B cell (primary cell): ENCODE measurements around the gene NFAM1. TPM values are rescaled to one million over a fixed set of nuclear protein-coding genes. Genes with fewer than 3 reads are reported as not detected.

Source experiments
- ATAC-seq: fragments of 200-7000 bp; cut with Tn5 transposase; one replicate; pipeline ENCODE4 v1.10.0; 2021; ENCODE audit warnings: low read depth, mild to moderate bottlenecking, moderate number of reproducible peaks, moderate library complexity
- CTCF ChIA-PET: fragments of 350-600 bp; sonication (Branson Sonifier 250); formaldehyde crosslinking; loops from one replicate; lab custom pipeline; 2021; ENCODE audit warnings: antibody characterized with exemption, inconsistent platforms; lab: Charles Lee
- POLR2A ChIA-PET: fragments of 350-600 bp; sonication (Branson Sonifier 250); formaldehyde crosslinking; loops from one replicate; lab custom pipeline; 2021; ENCODE audit warnings: antibody characterized with exemption; lab: Charles Lee
- DNase-seq: peaks from one replicate; pipeline ENCODE4 v3.0.0; 2013
- H2AFZ ChIP-seq: 2 replicates; pipeline ENCODE4 v1.6.1; 2012; ENCODE audit warnings: mild to moderate bottlenecking, low read depth, low read length; ENCODE audit not compliant: insufficient read depth, poor library complexity, severe bottlenecking
- H3K27ac ChIP-seq, 2 donors: 1 replicate in 1 of 2; 2 replicates in 1 of 2; pipeline ENCODE4 v1.5.1; 2012 to 2013; ENCODE audit warnings: low read length in 2 of 2, mild to moderate bottlenecking in 2 of 2, moderate library complexity in 1 of 2
- H3K27me3 ChIP-seq, 4 experiments: fragments of 200-600 bp in 1 of 4; sonication (generic) in 1 of 4; replicated peaks in 1 of 4; 1 replicate in 2 of 4; 2 replicates in 2 of 4; pipeline versions ENCODE4 v1.6.1 to v1.7.0; 2013 to 2016; ENCODE audit warnings: low read length in 3 of 4, mild to moderate bottlenecking in 2 of 4, mixed read lengths in 1 of 4, moderate library complexity in 1 of 4; ENCODE audit not compliant: insufficient read depth in 4 of 4, control insufficient read depth in 3 of 4; ENCODE audit errors: control extremely low read depth in 1 of 4
- H3K36me3 ChIP-seq, 2 experiments: replicated peaks in 1 of 2; 1 replicate in 1 of 2; 2 replicates in 1 of 2; pipeline versions ENCODE4 v1.6.1 to v1.7.1; 2013; ENCODE audit warnings: low read length in 1 of 2; ENCODE audit not compliant: insufficient read depth in 2 of 2, control insufficient read depth in 1 of 2; ENCODE audit errors: control extremely low read depth in 1 of 2, extremely low read depth in 1 of 2
- H3K4me1 ChIP-seq, 2 donors: fragments of 200-600 bp in 1 of 2; sonication (generic) in 1 of 2; 1 replicate in 1 of 2; 2 replicates in 1 of 2; pipeline versions ENCODE4 v1.5.1 to v1.6.1; 2013 to 2017; ENCODE audit warnings: low read length in 2 of 2; ENCODE audit not compliant: control insufficient read depth in 2 of 2, insufficient read depth in 2 of 2
- H3K4me2 ChIP-seq: replicated peaks from 2 replicates; pipeline ENCODE3; 2012; ENCODE audit warnings: mild to moderate bottlenecking, low read depth, low read length; ENCODE audit not compliant: poor library complexity, severe bottlenecking
- H3K4me3 ChIP-seq, 5 experiments: fragments of 200-600 bp in 1 of 5; sonication (generic) in 1 of 5; 1 replicate in 3 of 5; 2 replicates in 2 of 5; pipeline versions ENCODE4 v1.5.1 to v1.7.0; 2011 to 2016; ENCODE audit warnings: low read length in 4 of 5, mild to moderate bottlenecking in 4 of 5, low read depth in 2 of 5, control low read depth in 1 of 5, moderate library complexity in 1 of 5; ENCODE audit not compliant: insufficient read depth in 1 of 5; ENCODE audit errors: control extremely low read depth in 1 of 5, extremely low read depth in 1 of 5
- H3K79me2 ChIP-seq: fragments of 200-600 bp; sonication (generic); one replicate; pipeline ENCODE4 v1.6.0; 2016; ENCODE audit warnings: low read length; ENCODE audit not compliant: control insufficient read depth, insufficient read depth
- H3K9ac ChIP-seq: fragments of 200-600 bp; sonication (generic); 2 replicates; pipeline ENCODE4 v1.6.1; 2017; ENCODE audit warnings: mild to moderate bottlenecking, low read length, moderate library complexity
- H3K9me3 ChIP-seq, 3 donors: one replicate each; pipeline versions ENCODE4 v1.6.1 to v1.7.1; 2013; ENCODE audit warnings: low read length in 2 of 3; ENCODE audit not compliant: control insufficient read depth in 2 of 3, insufficient read depth in 1 of 3; ENCODE audit errors: control extremely low read depth in 1 of 3
- H4K20me1 ChIP-seq: 2 replicates; pipeline ENCODE4 v1.6.0; 2012; ENCODE audit warnings: mild to moderate bottlenecking, low read length; ENCODE audit not compliant: insufficient read depth, control insufficient read depth, poor library complexity, severe bottlenecking
- H3K27ac Mint-ChIP-seq: one replicate; pipeline ENCODE4 v1.8.0; 2021; ENCODE audit warnings: mixed read lengths
- H3K27me3 Mint-ChIP-seq: one replicate; pipeline ENCODE4 v1.8.0; 2021; ENCODE audit warnings: mixed read lengths
- H3K4me1 Mint-ChIP-seq: one replicate; pipeline ENCODE4 v1.8.0; 2021; ENCODE audit warnings: mixed read lengths
- H3K4me3 Mint-ChIP-seq: one replicate; pipeline ENCODE4 v1.8.0; 2021; ENCODE audit warnings: mixed read lengths
- H3K9me3 Mint-ChIP-seq: one replicate; pipeline ENCODE4 v1.8.0; 2022; ENCODE audit warnings: mixed read lengths; ENCODE audit not compliant: insufficient read depth
- EZH2 ChIP-seq: IDR thresholded peaks from 2 replicates; pipeline ENCODE4 v1.6.1; 2012; ENCODE audit warnings: borderline replicate concordance, low read depth, mild to moderate bottlenecking, moderate library complexity, low read length; ENCODE audit not compliant: insufficient read depth, poor library complexity, severe bottlenecking
- WGBS: methylation state at CpG from one replicate; pipeline ENCODE4 v1.1.5; 2013; ENCODE audit warnings: missing lambda C conversion rate; ENCODE audit not compliant: insufficient coverage; 5-methylcytosine and 5-hydroxymethylcytosine counted together
- intact Hi-C: fragments of 100-400 bp; cut with micrococcal nuclease; formaldehyde crosslinking; loops from one replicate; pipeline ENCODE4 v1.10.0; 2022
- polyA plus RNA-seq: library from polyadenylated mRNA; depleted of rRNA; stranded (reverse); fragments of >200 nt; gene quantifications from 2 replicates; pipeline ENCODE4 v1.2.3, GENCODE V29; 2012
- total RNA-seq, 2 donors: library from RNA; stranded (reverse); fragments of 120-200 nt in 1 of 2; gene quantifications; 1 replicate in 1 of 2; 2 replicates in 1 of 2; pipeline versions ENCODE4 v1.2.3 to v1.2.4, GENCODE V29; 2013 to 2022
- TF ChIP-seq, protein P1 (sequence below): fragments of 200-600 bp; IDR thresholded peaks from one replicate; pipeline ENCODE4 v1.8.0; 2022; ENCODE audit warnings: antibody characterized with exemption, mild to moderate bottlenecking

The NFAM1 gene
- total and polyA plus RNA-seq, 2 donors (not counting 1 experiment from before 2014, with no cell fraction given), result 0.27 to 0.52 TPM

DNA sequence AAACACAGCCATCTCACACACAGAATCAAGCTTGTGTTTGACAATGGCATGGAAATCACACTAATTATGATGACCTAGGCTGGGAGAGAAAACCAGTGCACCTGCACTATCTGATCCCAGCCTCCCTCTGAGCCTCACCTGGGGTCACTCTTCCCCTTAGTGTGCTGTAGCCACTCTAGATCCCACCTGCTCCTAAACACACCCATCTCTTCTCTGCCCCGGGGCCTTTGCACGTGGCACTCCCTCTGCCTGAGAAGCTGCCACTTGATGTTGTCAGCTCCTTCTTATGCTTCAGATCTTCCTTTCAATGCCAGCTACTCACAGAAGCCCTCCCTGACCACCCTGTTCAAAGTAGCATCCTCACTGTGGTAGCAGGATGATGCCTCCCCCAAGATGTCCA, 42.9 kb upstream of the NFAM1 start:
- Histone ChIP-seq H3K4me1 (peaks cover 0 to 8% of the 10 kb centered on the region in 2 donors), H3K4me3 (no peak overlapping the region), H3K9me3 (no peaks in the 10 kb centered on the region), H3K27me3 (no peaks in the 10 kb centered on the region), H4K20me1 (no peaks in the 10 kb centered on the region), H3K27ac (no peak overlapping the region), H3K79me2 (no peaks in the 10 kb centered on the region), H3K9ac (no peak overlapping the region), H3K4me2 (no peak overlapping the region), H3K36me3 (no peaks in the 10 kb centered on the region), H2AFZ (no peak overlapping the region)
- Mint-ChIP-seq H3K4me3 (no peak overlapping the region), H3K9me3 (no peaks in the 10 kb centered on the region), H3K27ac (no peak overlapping the region), H3K27me3 (peaks cover 8% of the 10 kb centered on the region), H3K4me1 (peaks cover 10% of the 10 kb centered on the region)
- ChIA-PET CTCF (interaction anchor here (0.5 to 1.9 kb wide), 5 partner anchors 20 to 509 kb away, joined by 3 to 6 read pairs (median 3); partner anchors contain the start of gene NDUFA6), POLR2A (no interaction called here)
- intact Hi-C loops, result no loop called here
- no peak for ATAC-seq
- WGBS, result 100% methylated on average over 2 of the region's 2 CpGs
- DNase-seq, result no peak
- no peak for TF ChIP-seq EZH2
- TF ChIP-seq, protein P1, sequence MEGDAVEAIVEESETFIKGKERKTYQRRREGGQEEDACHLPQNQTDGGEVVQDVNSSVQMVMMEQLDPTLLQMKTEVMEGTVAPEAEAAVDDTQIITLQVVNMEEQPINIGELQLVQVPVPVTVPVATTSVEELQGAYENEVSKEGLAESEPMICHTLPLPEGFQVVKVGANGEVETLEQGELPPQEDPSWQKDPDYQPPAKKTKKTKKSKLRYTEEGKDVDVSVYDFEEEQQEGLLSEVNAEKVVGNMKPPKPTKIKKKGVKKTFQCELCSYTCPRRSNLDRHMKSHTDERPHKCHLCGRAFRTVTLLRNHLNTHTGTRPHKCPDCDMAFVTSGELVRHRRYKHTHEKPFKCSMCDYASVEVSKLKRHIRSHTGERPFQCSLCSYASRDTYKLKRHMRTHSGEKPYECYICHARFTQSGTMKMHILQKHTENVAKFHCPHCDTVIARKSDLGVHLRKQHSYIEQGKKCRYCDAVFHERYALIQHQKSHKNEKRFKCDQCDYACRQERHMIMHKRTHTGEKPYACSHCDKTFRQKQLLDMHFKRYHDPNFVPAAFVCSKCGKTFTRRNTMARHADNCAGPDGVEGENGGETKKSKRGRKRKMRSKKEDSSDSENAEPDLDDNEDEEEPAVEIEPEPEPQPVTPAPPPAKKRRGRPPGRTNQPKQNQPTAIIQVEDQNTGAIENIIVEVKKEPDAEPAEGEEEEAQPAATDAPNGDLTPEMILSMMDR, result no peak

DNA sequence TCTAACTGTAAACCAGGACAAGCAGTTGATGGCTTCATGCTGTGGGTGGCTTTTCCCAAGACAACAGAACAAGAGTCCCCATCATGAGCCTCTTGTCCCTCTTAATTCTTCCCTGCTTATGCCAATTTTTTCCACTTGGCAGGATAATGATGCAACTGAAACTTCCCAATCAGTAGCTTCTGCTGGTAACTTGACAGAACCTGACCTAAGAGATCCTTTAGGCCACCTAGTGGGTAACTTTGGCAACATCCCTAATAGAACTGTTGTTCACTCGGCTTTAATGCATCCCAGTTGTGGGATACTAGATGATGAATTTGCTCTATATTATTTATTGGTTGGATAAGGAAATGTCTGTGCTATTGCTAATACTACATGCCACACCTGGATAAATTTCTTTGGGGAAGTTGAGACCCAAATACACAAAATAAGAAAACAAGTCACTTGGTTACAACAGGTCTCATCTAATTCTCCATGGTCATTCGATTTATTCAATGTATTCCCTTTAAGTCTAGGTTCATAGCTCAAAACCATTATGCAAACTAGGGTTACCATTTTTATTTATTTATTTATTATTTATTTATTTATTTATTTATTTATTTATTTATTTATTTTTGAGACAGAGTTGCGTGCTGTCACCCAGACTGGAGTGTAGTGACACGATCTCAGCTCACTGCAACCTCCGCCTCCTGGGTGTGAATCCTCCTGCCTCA, 41.4 kb upstream of the NFAM1 start:
- intact Hi-C loops, result loop anchor here (1.0 kb wide), 3 partner anchors 304 to 507 kb away; no protein-coding TSS in a partner anchor

More for the DNA sequence above, 41.4 kb upstream of the NFAM1 start:
- CTCF ChIA-PET, result interaction anchor here (0.9 to 2.9 kb wide), 18 partner anchors 9 to 776 kb away, joined by 3 to 19 read pairs (median 6); partner anchors contain the start of gene NDUFA6
- Histone ChIP-seq H4K20me1 (no peaks in the 10 kb centered on the region), H3K9me3 (no peaks in the 10 kb centered on the region), H3K27me3 (peaks cover 0 to 1% (median 0%) of the 10 kb centered on the region in 4 experiments), H3K4me1 (peaks cover 0 to 3% of the 10 kb centered on the region in 2 donors), H3K36me3 (no peaks in the 10 kb centered on the region), H3K4me3 (no peak overlapping the region), H3K4me2 (no peak overlapping the region), H3K9ac (no peak overlapping the region), H3K27ac (no peak overlapping the region), H2AFZ (no peak overlapping the region), H3K79me2 (no peaks in the 10 kb centered on the region)
- ATAC-seq (peak; percentile 41), DNase-seq (peak; percentile 68)
- Mint-ChIP-seq H3K27ac (no peak overlapping the region), H3K4me3 (no peak overlapping the region), H3K27me3 (peaks cover 11% of the 10 kb centered on the region), H3K9me3 (no peaks in the 10 kb centered on the region), H3K4me1 (peaks cover 4% of the 10 kb centered on the region)
- TF ChIP-seq, protein P1, result peak; percentile 78
- TF ChIP-seq EZH2, result no peak
- POLR2A ChIA-PET, result interaction anchor here (0.7 kb wide), 1 partner anchor 76 kb away, joined by 3 read pairs; no protein-coding TSS in a partner anchor
- WGBS, result 93% methylated on average over 3 of the region's 5 CpGs
